GM12891 (cell line): Measurements from ENCODE around the gene RBPJ.

Source experiments
- POLR2A ChIP-seq: IDR thresholded peaks from 2 replicates; pipeline ENCODE4 v1.6.1; 2011; ENCODE audit warnings: low read depth, low read length, control low read depth
- POLR2AphosphoS5 ChIP-seq: IDR thresholded peaks from 2 replicates; pipeline ENCODE4 v1.6.1; 2011; ENCODE audit warnings: low read depth, low read length, control low read depth
- POU2F2 ChIP-seq: IDR thresholded peaks from 2 replicates; pipeline ENCODE4 v1.6.1; 2011; ENCODE audit warnings: low read depth, mild to moderate bottlenecking, control low read depth, low read length, moderate library complexity
- SPI1 ChIP-seq: IDR thresholded peaks from 2 replicates; pipeline ENCODE4 v1.6.1; 2011; ENCODE audit warnings: low read depth, low read length, control low read depth
- TAF1 ChIP-seq: IDR thresholded peaks from 2 replicates; pipeline ENCODE4 v1.6.1; 2011; ENCODE audit warnings: low read depth, low read length, control low read depth

- no peak for TF ChIP-seq POLR2AphosphoS5
- no peak for TF ChIP-seq SPI1
- no peak for TF ChIP-seq TAF1
- TF ChIP-seq POLR2A: no peak
- TF ChIP-seq POU2F2: no peak
Observed at GRCh38 chr4:26349496-26349895, 28.7 kb downstream of the RBPJ start.
